HG02840 (cell line): Measurements from ENCODE around the gene NEDD8.

Experiments
- ATAC-seq: cut with Tn5 transposase; IDR thresholded peaks from one replicate; pipeline ENCODE4 v1.9.1; 2021; ENCODE audit warnings: mild to moderate bottlenecking, moderate library complexity, moderate number of reproducible peaks; ENCODE audit not compliant: unreplicated experiment, low FRiP score

Gene NEDD8

GRCh38 chr14:24232121-24232644 is at the start of gene NEDD8:
NEDD8 (minus strand) TSS chr14:24232367; CDS start chr14:24232267, 100 bp downstream.
- peak; percentile 79 for ATAC-seq

GRCh38 chr14:24281636-24282035 is 49.5 kb upstream of the NEDD8 start:
- no peak for ATAC-seq

GRCh38 chr14:24280797-24281460 is 48.8 kb upstream of the NEDD8 start:
- no peak for ATAC-seq

GRCh38 chr14:24279301-24280186 is 47.4 kb upstream of the NEDD8 start:
- no peak for ATAC-seq

GRCh38 chr14:24278424-24278823 is 46.3 kb upstream of the NEDD8 start:
- ATAC-seq = no peak

- ATAC-seq = no peak
Measured at GRCh38 chr14:24277606-24278321, 45.6 kb upstream of the NEDD8 start.

GRCh38 chr14:24277071-24277470 is 44.9 kb upstream of the NEDD8 start:
- ATAC-seq = no peak

GRCh38 chr14:24274101-24274543 is 42.0 kb upstream of the NEDD8 start:
- peak; percentile 35 for ATAC-seq

- ATAC-seq = no peak
Measured at GRCh38 chr14:24273422-24273998, 41.3 kb upstream of the NEDD8 start.

GRCh38 chr14:24272467-24272866 is 40.3 kb upstream of the NEDD8 start:
- no peak for ATAC-seq

- ATAC-seq = no peak
Measured at GRCh38 chr14:24271834-24272263, 39.7 kb upstream of the NEDD8 start.

GRCh38 chr14:24271134-24271833 is 39.1 kb upstream of the NEDD8 start, which contains the start of gene RABGGTA:
RABGGTA (minus strand) TSS chr14:24271597; CDS start chr14:24271115, 482 bp downstream.
- ATAC-seq = peak; percentile 86

GRCh38 chr14:24270537-24271133 is 38.5 kb upstream of the NEDD8 start:
- no peak for ATAC-seq

GRCh38 chr14:24269910-24270536 is 37.9 kb upstream of the NEDD8 start:
- no peak for ATAC-seq

GRCh38 chr14:24269368-24269767 is 37.2 kb upstream of the NEDD8 start:
- ATAC-seq = no peak

- ATAC-seq = no peak
Measured at GRCh38 chr14:24268225-24268624, 36.1 kb upstream of the NEDD8 start.

GRCh38 chr14:24267516-24267915 is 35.3 kb upstream of the NEDD8 start:
- no peak for ATAC-seq

- no peak for ATAC-seq
Measured at GRCh38 chr14:24266344-24267244, 34.4 kb upstream of the NEDD8 start.
